ENCODE measurements around the gene CABCOCO1. TPM values are rescaled to one million over a fixed set of nuclear protein-coding genes. Genes with fewer than 3 reads are reported as not detected.
A peak's percentile ranks its signal among the peaks of the same experiment; 100 is the strongest.

Gene CABCOCO1
- total and polyA plus RNA-seq, 9 donors, result 0.12 to 1.0 (median 0.25) TPM; not detected in 1

DNA sequence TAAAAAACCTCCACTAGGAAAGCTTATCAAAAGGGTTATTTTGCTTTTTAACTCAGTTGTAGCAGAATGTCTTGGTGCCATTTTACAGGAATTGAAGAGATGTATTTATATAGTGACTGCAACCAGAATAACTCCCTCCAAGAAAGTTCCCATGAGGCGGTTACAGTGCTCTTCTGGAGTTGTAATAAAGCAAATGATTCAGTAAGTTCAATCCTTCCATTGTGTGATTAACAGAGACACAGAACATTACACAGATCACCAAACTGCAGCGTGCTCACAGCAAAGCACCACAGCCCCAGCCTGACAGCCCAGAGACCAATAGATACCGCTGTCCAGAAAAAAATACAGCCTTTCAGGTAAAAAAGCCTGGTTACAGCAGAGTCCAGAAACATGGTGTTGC lies 21.9 kb upstream of the CABCOCO1 start:
- H3K27me3 ChIP-seq (ENCODE audit: control insufficient read depth, insufficient read depth, low read length), result no peaks in the 10 kb centered on the region
- H3K9me3 ChIP-seq (replicated peaks; ENCODE audit: control insufficient read depth, low read depth, low read length), result no peaks in the 10 kb centered on the region
- H3K27ac ChIP-seq (ENCODE audit: low read length), result no peak overlapping the region
- no peak overlapping the region for H3K4me3 ChIP-seq (ENCODE audit: low read length)
- WGBS (ENCODE audit: insufficient coverage), result no CpG with 5 or more reads among the region's 3 CpGs
- peaks cover 2% of the 10 kb centered on the region for H3K4me1 ChIP-seq (ENCODE audit: control insufficient read depth, insufficient read depth, low read length)
- no peaks in the 10 kb centered on the region for H3K36me3 ChIP-seq (ENCODE audit: control insufficient read depth, insufficient read depth, low read length)
- peak; percentile 68 for DNase-seq

DNA sequence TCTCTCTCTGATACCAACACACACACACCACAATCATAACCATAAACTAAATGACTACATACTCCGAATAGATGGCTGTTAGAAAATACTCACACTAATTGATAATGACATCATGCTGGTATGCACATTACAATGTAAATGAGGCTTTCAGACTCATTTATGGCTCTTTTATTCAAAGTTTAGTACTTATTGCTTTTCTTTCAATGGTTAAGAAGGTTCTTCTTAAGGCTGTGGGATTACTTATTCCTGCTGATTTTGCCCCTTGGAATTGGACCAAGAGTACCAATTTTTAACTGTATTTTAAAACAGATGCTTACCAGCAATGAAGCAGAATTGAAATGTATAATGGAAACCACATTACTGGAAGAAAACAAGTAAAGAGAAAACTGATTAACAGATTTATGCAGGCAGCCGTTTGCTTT lies 20.6 kb upstream of the CABCOCO1 start:
- Histone ChIP-seq H3K36me3 (ENCODE audit: control insufficient read depth, insufficient read depth, low read length) (no peaks in the 10 kb centered on the region), H3K4me3 (ENCODE audit: low read length) (no peak overlapping the region), H3K27ac (ENCODE audit: low read length) (peak overlapping the region; percentile 86), H3K27me3 (ENCODE audit: control insufficient read depth, insufficient read depth, low read length) (no peaks in the 10 kb centered on the region), H3K4me1 (ENCODE audit: control insufficient read depth, insufficient read depth, low read length) (peaks cover 2% of the 10 kb centered on the region), H3K9me3 (replicated peaks; ENCODE audit: control insufficient read depth, low read depth, low read length) (no peaks in the 10 kb centered on the region)
- WGBS (ENCODE audit: insufficient coverage), result no CpG with 5 or more reads among the region's 2 CpGs
- peak; percentile 56 for DNase-seq

DNA sequence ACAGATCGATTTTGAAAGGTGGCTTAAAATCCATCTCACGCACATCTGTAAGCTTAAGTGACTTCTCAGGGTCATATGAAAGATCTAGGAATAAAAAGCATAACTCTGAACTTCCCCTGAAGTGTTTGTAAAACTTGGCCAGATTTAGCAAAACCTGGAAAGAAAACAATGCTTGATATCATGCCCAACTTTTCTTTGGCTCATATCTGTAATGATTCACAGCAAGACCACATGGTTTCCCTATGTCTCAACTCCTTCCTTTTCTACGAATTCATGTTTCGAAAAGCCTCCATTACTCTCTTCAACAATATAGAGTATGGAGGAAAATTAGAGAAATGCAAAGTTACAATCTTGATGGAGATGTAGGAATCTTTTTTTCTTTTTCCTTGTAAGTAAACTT lies 20.1 kb upstream of the CABCOCO1 start:
- Histone ChIP-seq H3K36me3 (ENCODE audit: control insufficient read depth, insufficient read depth, low read length) (no peaks in the 10 kb centered on the region), H3K4me3 (ENCODE audit: low read length) (no peak overlapping the region), H3K9me3 (replicated peaks; ENCODE audit: control insufficient read depth, low read depth, low read length) (no peaks in the 10 kb centered on the region), H3K27ac (ENCODE audit: low read length) (peak overlapping the region; percentile 86), H3K4me1 (ENCODE audit: control insufficient read depth, insufficient read depth, low read length) (peaks cover 2% of the 10 kb centered on the region), H3K27me3 (ENCODE audit: control insufficient read depth, insufficient read depth, low read length) (no peaks in the 10 kb centered on the region)
- peak; percentile 96 for DNase-seq
- no CpG with 5 or more reads among the region's 4 CpGs for WGBS (ENCODE audit: insufficient coverage)

DNA sequence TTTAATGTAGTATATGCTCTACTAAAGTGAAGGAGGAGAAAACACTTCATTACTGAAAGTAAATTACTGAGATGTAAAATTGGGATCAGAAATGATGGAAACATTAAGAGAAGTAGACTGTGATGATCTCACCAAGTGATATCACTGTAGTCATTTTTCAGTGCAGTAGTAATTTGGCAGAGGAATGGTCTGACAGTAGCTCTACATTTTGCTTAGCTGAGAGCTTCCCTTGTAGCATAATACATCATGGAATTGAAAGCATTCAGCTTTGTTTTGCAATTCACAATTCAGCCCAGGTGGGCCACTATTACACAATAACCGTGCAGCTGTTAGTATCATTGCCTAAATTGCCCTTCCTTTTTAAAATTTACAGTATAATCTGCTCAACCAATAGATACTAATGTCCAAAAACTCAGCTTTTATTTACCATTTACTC lies 19.4 kb upstream of the CABCOCO1 start:
- WGBS (ENCODE audit: insufficient coverage), result 0% methylated on average over 1 of the region's 1 CpG
- Histone ChIP-seq H3K9me3 (replicated peaks; ENCODE audit: control insufficient read depth, low read depth, low read length) (no peaks in the 10 kb centered on the region), H3K27ac (ENCODE audit: low read length) (peak overlapping the region; percentile 86), H3K27me3 (ENCODE audit: control insufficient read depth, insufficient read depth, low read length) (no peaks in the 10 kb centered on the region), H3K36me3 (ENCODE audit: control insufficient read depth, insufficient read depth, low read length) (no peaks in the 10 kb centered on the region), H3K4me1 (ENCODE audit: control insufficient read depth, insufficient read depth, low read length) (peaks cover 2% of the 10 kb centered on the region), H3K4me3 (ENCODE audit: low read length) (no peak overlapping the region)
- DNase-seq, result peak; percentile 97

DNA sequence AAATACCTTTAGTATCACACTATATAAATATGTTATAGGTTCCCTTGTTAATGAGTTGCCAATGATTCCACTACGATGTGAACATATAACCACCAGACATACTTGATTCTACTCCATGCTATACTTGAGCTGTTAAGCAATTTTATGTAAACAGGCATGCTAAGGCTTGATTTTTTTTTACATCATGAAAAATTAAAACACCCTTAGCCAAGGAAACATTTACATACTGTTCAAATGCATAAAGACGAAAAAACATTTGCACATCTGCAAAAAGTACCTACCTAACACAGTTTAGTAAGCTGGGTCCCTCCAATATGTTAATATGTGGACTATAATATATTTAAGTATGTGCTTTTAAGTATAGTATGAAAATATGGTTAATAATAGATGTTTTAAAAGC lies 9.0 kb upstream of the CABCOCO1 start:
- Histone ChIP-seq H3K27ac (ENCODE audit: low read length) (no peak overlapping the region), H3K4me1 (ENCODE audit: control insufficient read depth, insufficient read depth, low read length) (no peaks in the 10 kb centered on the region), H3K36me3 (ENCODE audit: control insufficient read depth, insufficient read depth, low read length) (no peaks in the 10 kb centered on the region), H3K4me3 (ENCODE audit: low read length) (no peak overlapping the region), H3K27me3 (ENCODE audit: control insufficient read depth, insufficient read depth, low read length) (no peaks in the 10 kb centered on the region), H3K9me3 (replicated peaks; ENCODE audit: control insufficient read depth, low read depth, low read length) (no peaks in the 10 kb centered on the region)
- WGBS (ENCODE audit: insufficient coverage), result no CpG with 5 or more reads among the region's 2 CpGs
- DNase-seq, result no peak

DNA sequence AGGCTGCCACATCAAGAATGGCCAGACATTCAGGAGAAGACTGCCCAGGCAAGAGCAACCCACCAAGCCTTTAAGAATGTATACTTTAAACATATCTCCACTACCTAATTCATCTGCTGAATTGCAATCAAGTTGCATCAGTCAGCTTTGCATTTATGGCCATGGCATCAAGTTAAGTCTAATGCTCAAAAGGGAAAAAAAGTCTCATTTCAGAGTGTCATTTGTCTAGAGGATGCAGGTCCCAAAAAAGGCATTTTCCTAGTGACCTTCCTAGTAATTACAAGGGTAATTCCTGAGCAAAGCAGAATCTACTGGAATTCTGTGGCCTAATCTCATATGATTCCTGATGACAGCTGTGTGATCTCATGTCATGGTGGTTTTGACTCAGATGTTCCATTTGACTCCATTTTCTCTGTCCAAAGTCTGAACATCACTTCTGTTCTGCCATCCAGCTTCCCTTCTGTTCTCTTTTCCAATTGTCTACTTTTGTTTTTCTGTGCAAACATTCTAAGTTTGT lies 7.3 kb upstream of the CABCOCO1 start:
- Histone ChIP-seq H3K4me3 (ENCODE audit: low read length) (no peak overlapping the region), H3K4me1 (ENCODE audit: control insufficient read depth, insufficient read depth, low read length) (no peaks in the 10 kb centered on the region), H3K27me3 (ENCODE audit: control insufficient read depth, insufficient read depth, low read length) (no peaks in the 10 kb centered on the region), H3K9me3 (replicated peaks; ENCODE audit: control insufficient read depth, low read depth, low read length) (no peaks in the 10 kb centered on the region), H3K27ac (ENCODE audit: low read length) (no peak overlapping the region), H3K36me3 (ENCODE audit: control insufficient read depth, insufficient read depth, low read length) (no peaks in the 10 kb centered on the region)
- DNase-seq, result peak; percentile 15

DNA sequence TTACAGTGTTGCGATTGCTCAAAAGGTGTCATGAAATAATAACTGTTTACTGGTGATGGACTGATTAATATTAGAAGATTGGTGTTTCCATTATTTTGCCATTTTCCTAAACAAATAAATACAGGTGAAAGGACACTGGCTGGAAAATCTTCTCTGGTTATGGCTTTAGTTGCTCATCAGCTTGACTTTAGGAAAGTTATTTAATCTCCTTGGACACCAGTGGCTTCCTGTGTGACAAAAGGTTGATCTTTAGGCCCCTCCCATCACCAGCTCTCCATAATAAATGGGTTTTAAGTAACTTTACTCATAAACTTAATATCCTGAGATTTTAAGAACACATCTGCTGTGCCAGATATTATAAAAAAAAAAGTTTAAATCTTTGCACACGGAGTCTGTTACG lies 737 bp downstream of the CABCOCO1 start:
- no peak overlapping the region for H3K27ac ChIP-seq (ENCODE audit: low read length)
- H3K4me1 ChIP-seq (ENCODE audit: control insufficient read depth, insufficient read depth, low read length), result no peaks in the 10 kb centered on the region
- H3K4me3 ChIP-seq (ENCODE audit: low read length), result no peak overlapping the region
- no peaks in the 10 kb centered on the region for H3K9me3 ChIP-seq (replicated peaks; ENCODE audit: control insufficient read depth, low read depth, low read length)
- H3K36me3 ChIP-seq (ENCODE audit: control insufficient read depth, insufficient read depth, low read length), result no peaks in the 10 kb centered on the region
- H3K27me3 ChIP-seq (ENCODE audit: control insufficient read depth, insufficient read depth, low read length), result no peaks in the 10 kb centered on the region
- DNase-seq, result peak; percentile 15
- WGBS (ENCODE audit: insufficient coverage), result no CpG with 5 or more reads among the region's 3 CpGs

DNA sequence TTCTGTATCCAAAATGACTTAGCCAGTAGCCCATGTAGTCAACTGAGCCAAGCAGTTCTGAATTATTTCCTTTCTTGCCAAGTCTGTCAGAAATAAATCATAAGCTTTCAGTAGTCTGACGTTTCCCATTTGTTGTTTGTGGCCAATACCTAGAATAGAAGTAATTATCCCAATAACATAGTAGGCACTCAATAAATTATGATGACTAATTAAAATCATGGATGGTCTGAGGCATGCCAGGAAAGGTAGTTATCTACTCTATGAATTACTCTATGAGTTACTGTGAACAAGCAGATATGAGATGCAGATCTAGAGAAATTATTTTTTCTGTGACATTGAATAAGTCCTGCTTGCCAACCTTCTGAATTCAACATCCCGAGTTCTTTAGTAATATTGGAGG lies 2.3 kb downstream of the CABCOCO1 start:
- no CpG with 5 or more reads among the region's 2 CpGs for WGBS (ENCODE audit: insufficient coverage)

DNA sequence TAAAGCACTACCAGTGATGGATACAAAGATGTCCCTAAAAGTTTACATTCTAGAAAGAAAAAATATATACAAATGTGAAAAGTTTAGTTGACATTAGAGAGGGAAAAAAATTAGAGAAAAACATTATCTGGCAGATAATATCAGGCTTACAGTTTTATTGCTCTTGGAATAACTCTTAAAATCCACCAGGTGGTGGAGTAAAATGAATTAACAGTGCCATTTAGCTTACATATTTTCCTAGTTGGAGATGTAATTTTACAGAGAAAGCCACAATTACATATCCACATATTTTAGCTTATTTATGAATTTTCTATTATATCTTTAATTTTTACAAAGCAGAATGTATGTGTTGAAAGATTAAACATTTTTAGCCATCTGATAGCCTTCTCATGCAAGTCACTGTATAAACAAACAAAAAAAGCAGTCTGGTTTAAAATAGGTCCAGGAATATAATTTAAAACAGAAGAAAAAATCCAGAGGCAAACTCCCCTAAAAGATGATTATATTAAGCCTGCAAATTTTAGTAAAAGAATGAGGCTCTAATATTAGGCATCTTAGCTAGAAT lies 6.5 kb downstream of the CABCOCO1 start:
- Histone ChIP-seq H3K27me3 (ENCODE audit: control insufficient read depth, insufficient read depth, low read length) (no peaks in the 10 kb centered on the region), H3K36me3 (ENCODE audit: control insufficient read depth, insufficient read depth, low read length) (no peaks in the 10 kb centered on the region), H3K4me3 (ENCODE audit: low read length) (no peak overlapping the region), H3K9me3 (replicated peaks; ENCODE audit: control insufficient read depth, low read depth, low read length) (no peaks in the 10 kb centered on the region), H3K4me1 (ENCODE audit: control insufficient read depth, insufficient read depth, low read length) (no peaks in the 10 kb centered on the region), H3K27ac (ENCODE audit: low read length) (no peak overlapping the region)
- peak; percentile 21 for DNase-seq

More for the DNA sequence above, 2.3 kb downstream of the CABCOCO1 start:
- H3K4me3 ChIP-seq (ENCODE audit: low read length), result no peak overlapping the region
- no peaks in the 10 kb centered on the region for H3K27me3 ChIP-seq (ENCODE audit: control insufficient read depth, insufficient read depth, low read length)
- H3K4me1 ChIP-seq (ENCODE audit: control insufficient read depth, insufficient read depth, low read length), result no peaks in the 10 kb centered on the region
- no peaks in the 10 kb centered on the region for H3K36me3 ChIP-seq (ENCODE audit: control insufficient read depth, insufficient read depth, low read length)
- no peak overlapping the region for H3K27ac ChIP-seq (ENCODE audit: low read length)
- DNase-seq, result no peak
- H3K9me3 ChIP-seq (replicated peaks; ENCODE audit: control insufficient read depth, low read depth, low read length), result no peaks in the 10 kb centered on the region

DNA sequence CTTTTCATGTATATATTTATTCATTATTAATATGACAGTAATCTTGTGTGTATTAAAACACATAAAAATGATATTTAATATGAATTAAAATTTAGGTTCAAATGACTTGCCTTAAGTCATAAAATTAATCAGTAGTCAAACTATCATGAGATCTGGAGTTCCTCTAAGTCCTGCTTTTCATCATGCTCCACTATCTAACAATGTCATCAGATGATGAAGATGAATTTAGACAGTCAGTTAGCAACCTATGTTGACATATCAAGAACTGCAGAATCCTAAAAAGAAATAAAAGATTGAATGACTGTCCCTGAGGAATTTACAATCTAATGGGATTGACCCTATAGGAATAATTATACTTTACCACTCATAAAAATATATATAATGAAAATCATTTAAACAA lies 7.1 kb downstream of the CABCOCO1 start:
- Histone ChIP-seq H3K4me3 (ENCODE audit: low read length) (no peak overlapping the region), H3K27me3 (ENCODE audit: control insufficient read depth, insufficient read depth, low read length) (no peaks in the 10 kb centered on the region), H3K36me3 (ENCODE audit: control insufficient read depth, insufficient read depth, low read length) (no peaks in the 10 kb centered on the region), H3K4me1 (ENCODE audit: control insufficient read depth, insufficient read depth, low read length) (no peaks in the 10 kb centered on the region), H3K9me3 (replicated peaks; ENCODE audit: control insufficient read depth, low read depth, low read length) (no peaks in the 10 kb centered on the region), H3K27ac (ENCODE audit: low read length) (no peak overlapping the region)
- no peak for DNase-seq

DNA sequence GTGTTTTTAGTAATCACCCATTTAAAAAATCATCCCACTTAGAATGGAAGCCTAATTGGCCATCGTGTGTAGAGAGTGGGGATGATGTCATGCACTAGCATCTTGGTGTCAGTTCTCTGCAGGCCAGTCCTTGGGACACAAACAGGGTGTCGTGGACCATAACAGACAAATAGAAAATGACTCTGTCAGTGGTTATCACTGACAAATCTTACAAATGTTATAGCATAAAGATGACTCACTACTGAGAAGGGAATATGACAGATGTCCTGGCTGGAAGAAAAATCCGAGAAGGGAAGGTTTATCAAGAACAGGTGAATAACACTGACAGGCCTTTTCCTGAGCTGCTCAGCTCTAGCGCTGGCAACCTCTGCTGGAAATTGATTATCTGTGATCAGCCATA lies 10.6 kb downstream of the CABCOCO1 start:
- no peak for DNase-seq
- no peak overlapping the region for H3K27ac ChIP-seq (ENCODE audit: low read length)
- H3K9me3 ChIP-seq (replicated peaks; ENCODE audit: control insufficient read depth, low read depth, low read length), result no peaks in the 10 kb centered on the region
- H3K36me3 ChIP-seq (ENCODE audit: control insufficient read depth, insufficient read depth, low read length), result no peaks in the 10 kb centered on the region
- WGBS (ENCODE audit: insufficient coverage), result no CpG with 5 or more reads among the region's 4 CpGs
- H3K4me1 ChIP-seq (ENCODE audit: control insufficient read depth, insufficient read depth, low read length), result no peaks in the 10 kb centered on the region
- H3K27me3 ChIP-seq (ENCODE audit: control insufficient read depth, insufficient read depth, low read length), result no peaks in the 10 kb centered on the region
- H3K4me3 ChIP-seq (ENCODE audit: low read length), result no peak overlapping the region

Data from muscle of leg (tissue), 11 donors.